SK-N-SH (cell line): ENCODE data around the gene LSM4. TPM values are rescaled to one million over a fixed set of nuclear protein-coding genes. Genes with fewer than 3 reads are reported as not detected.

Source experiments
- CTCF ChIA-PET: fragments of 300-600, 350-600 bp; formaldehyde crosslinking; extraction: SDS; loops from one replicate; lab custom pipeline; 2021; lab: Yijun Ruan, JAX
- POLR2A ChIA-PET: fragments of 350-600 bp; sonication (Branson Sonifier 250); formaldehyde crosslinking; extraction: SDS; loops from one replicate; lab custom pipeline; 2020; ENCODE audit warnings: antibody characterized with exemption, inconsistent platforms; lab: Yijun Ruan, JAX
- DNase-seq: peaks from one replicate; pipeline ENCODE4 v3.0.0; 2012
- H2AFZ ChIP-seq: fragments of 200-600 bp; sonication (generic); 2 replicates; pipeline ENCODE4 v1.8.1; 2016; ENCODE audit warnings: antibody characterized with exemption, mild to moderate bottlenecking, low read depth
- H3F3A ChIP-seq: fragments of 200-600 bp; sonication (generic); replicated peaks from 2 replicates; pipeline ENCODE3; 2016; ENCODE audit warnings: antibody characterized with exemption, mild to moderate bottlenecking; ENCODE audit not compliant: insufficient read depth
- H3K27ac ChIP-seq, 2 experiments: fragments of 200-500 bp in 1 of 2; fragments of 200-600 bp in 1 of 2; sonication (Bioruptor generic) in 1 of 2; sonication (generic), shearing (Covaris generic) in 1 of 2; 2 replicates each; pipeline versions ENCODE4 v1.5.1 to v1.6.1; 2014 to 2016; ENCODE audit warnings: low read depth in 2 of 2, inconsistent platforms in 1 of 2, low read length in 1 of 2, mild to moderate bottlenecking in 1 of 2, mixed read lengths in 1 of 2
- H3K27me3 ChIP-seq: fragments of 200-600 bp; sonication (generic), shearing (Covaris generic); 2 replicates; pipeline ENCODE4 v1.6.1; 2016; ENCODE audit warnings: mixed run types; ENCODE audit not compliant: insufficient read depth
- H3K36me3 ChIP-seq, 2 experiments: fragments of 200-500 bp in 1 of 2; fragments of 200-600 bp in 1 of 2; sonication (Bioruptor generic) in 1 of 2; sonication (generic) in 1 of 2; replicated peaks in 1 of 2; 2 replicates each; pipeline versions ENCODE3 to v1.5.1; 2014 to 2016; ENCODE audit warnings: low read length in 1 of 2, mild to moderate bottlenecking in 1 of 2; ENCODE audit not compliant: insufficient read depth in 2 of 2, control insufficient read depth in 1 of 2
- H3K4me1 ChIP-seq, 2 experiments: fragments of 200-500 bp in 1 of 2; fragments of 200-600 bp in 1 of 2; sonication (Bioruptor generic) in 1 of 2; sonication (generic), shearing (Covaris generic) in 1 of 2; 2 replicates each; pipeline versions ENCODE4 v1.5.1 to v1.6.1; 2014 to 2016; ENCODE audit warnings: low read depth in 1 of 2, low read length in 1 of 2, mixed run types in 1 of 2; ENCODE audit not compliant: insufficient read depth in 2 of 2, control insufficient read depth in 1 of 2
- H3K4me2 ChIP-seq: fragments of 200-600 bp; sonication (generic), shearing (Covaris generic); 2 replicates; pipeline ENCODE4 v1.6.1; 2017; ENCODE audit warnings: mixed run types
- H3K4me3 ChIP-seq, 2 experiments: fragments of 200-500 bp in 1 of 2; fragments of 200-600 bp in 1 of 2; sonication (Bioruptor generic) in 1 of 2; sonication (generic), shearing (Covaris generic) in 1 of 2; 2 replicates each; pipeline versions ENCODE4 v1.5.1 to v1.8.1; 2014 to 2016; ENCODE audit warnings: low read depth in 2 of 2, inconsistent platforms in 1 of 2, low read length in 1 of 2, mild to moderate bottlenecking in 1 of 2, mixed read lengths in 1 of 2, moderate library complexity in 1 of 2
- H3K79me2 ChIP-seq: fragments of 200-600 bp; sonication (generic); 2 replicates; pipeline ENCODE4 v1.8.1; 2017; ENCODE audit warnings: mild to moderate bottlenecking; ENCODE audit not compliant: insufficient read depth
- H3K9ac ChIP-seq: fragments of 200-600 bp; sonication (generic); 2 replicates; pipeline ENCODE4 v1.6.1; 2017; ENCODE audit warnings: mixed run types
- H3K9me2 ChIP-seq: fragments of 200-600 bp; sonication (generic); 2 replicates; pipeline ENCODE4 v1.6.1; 2017; ENCODE audit warnings: mixed run types
- H3K9me3 ChIP-seq: fragments of 200-600 bp; sonication (generic); 2 replicates; pipeline ENCODE4 v1.6.1; 2017; ENCODE audit warnings: mixed run types, mild to moderate bottlenecking, moderate library complexity
- H4K20me1 ChIP-seq: fragments of 200-600 bp; sonication (generic); 2 replicates; pipeline ENCODE4 v1.6.1; 2017; ENCODE audit warnings: mild to moderate bottlenecking, mixed run types; ENCODE audit not compliant: insufficient read depth
- CHD2 ChIP-seq: fragments of 150-350 bp; IDR thresholded peaks from 2 replicates; pipeline ENCODE4 v1.6.1; 2018; ENCODE audit warnings: low read length; ENCODE audit not compliant: partially characterized antibody
- EP300 ChIP-seq, 2 experiments: IDR thresholded peaks; 2 replicates each; pipeline versions ENCODE4 v1.4.0 to v1.6.1; 2012; ENCODE audit warnings: borderline replicate concordance in 1 of 2, low read depth in 1 of 2, low read length in 1 of 2
- FOSL2 ChIP-seq: IDR thresholded peaks from 2 replicates; pipeline ENCODE4 v1.4.0; 2012; ENCODE audit warnings: low read depth, mild to moderate bottlenecking, moderate library complexity, borderline replicate concordance
- FOXJ3 ChIP-seq: sonication (generic); formaldehyde crosslinking; IDR thresholded peaks from 2 replicates; pipeline ENCODE4 v1.5.1; 2020; ENCODE audit warnings: mild to moderate bottlenecking, missing genetic modification reagents
- FOXM1 ChIP-seq: IDR thresholded peaks from 2 replicates; pipeline ENCODE4 v1.4.0; 2012; ENCODE audit warnings: low read depth, mild to moderate bottlenecking
- JUND ChIP-seq: IDR thresholded peaks from 2 replicates; pipeline ENCODE4 v1.4.0; 2012
- MXI1 ChIP-seq: IDR thresholded peaks from 2 replicates; pipeline ENCODE4 v1.6.1; 2012; ENCODE audit warnings: mild to moderate bottlenecking, low read depth, low read length, improper control_type of control experiment
- NFIC ChIP-seq: IDR thresholded peaks from 2 replicates; pipeline ENCODE4 v1.4.0; 2012; ENCODE audit warnings: borderline replicate concordance
- NRF1 ChIP-seq: IDR thresholded peaks from 2 replicates; pipeline ENCODE4 v1.6.1; 2012; ENCODE audit warnings: low read depth, mild to moderate bottlenecking, low read length
- RAD21 ChIP-seq: IDR thresholded peaks from 2 replicates; pipeline ENCODE4 v1.6.1; 2012; ENCODE audit warnings: mild to moderate bottlenecking, low read length
- TCF12 ChIP-seq: IDR thresholded peaks from 2 replicates; pipeline ENCODE4 v1.4.0; 2012
- TEAD4 ChIP-seq: IDR thresholded peaks from 2 replicates; pipeline ENCODE4 v1.4.0; 2012; ENCODE audit warnings: mild to moderate bottlenecking, borderline replicate concordance; ENCODE audit not compliant: insufficient read depth
- YY1 ChIP-seq: IDR thresholded peaks from 2 replicates; pipeline ENCODE4 v1.4.0; 2012; ENCODE audit warnings: low read depth, mild to moderate bottlenecking
- WGBS: methylation state at CpG from one replicate; pipeline ENCODE4 v1.1.6; 2017; ENCODE audit warnings: low lambda C conversion rate; 5-methylcytosine and 5-hydroxymethylcytosine counted together
- polyA plus RNA-seq, 3 experiments: library from polyadenylated mRNA; depleted of rRNA; stranded (reverse); fragments of >200 nt; gene quantifications; 2 replicates each; pipeline ENCODE4 v1.2.3, GENCODE V29; 2012
- TF ChIP-seq, protein P1 (sequence below): IDR thresholded peaks from 2 replicates; pipeline ENCODE4 v1.4.0; 2012; ENCODE audit warnings: low read depth, borderline replicate concordance
- TF ChIP-seq, protein P2 (sequence below): IDR thresholded peaks from 2 replicates; pipeline ENCODE4; 2012
- TF ChIP-seq, protein P3 (sequence below): IDR thresholded peaks from 2 replicates; pipeline ENCODE4 v1.4.0; 2012; ENCODE audit warnings: low read depth
- TF ChIP-seq, protein P4 (sequence below): fragments of 150-350 bp; IDR thresholded peaks from 2 replicates; pipeline ENCODE4 v1.6.1; 2017; ENCODE audit warnings: antibody characterized with exemption, low read length, low read depth, borderline replicate concordance

LSM4 gene
- polyA plus RNA-seq, 1 of the 3 experiments (the other 2 are of a cell fraction): 277 TPM

DNA sequence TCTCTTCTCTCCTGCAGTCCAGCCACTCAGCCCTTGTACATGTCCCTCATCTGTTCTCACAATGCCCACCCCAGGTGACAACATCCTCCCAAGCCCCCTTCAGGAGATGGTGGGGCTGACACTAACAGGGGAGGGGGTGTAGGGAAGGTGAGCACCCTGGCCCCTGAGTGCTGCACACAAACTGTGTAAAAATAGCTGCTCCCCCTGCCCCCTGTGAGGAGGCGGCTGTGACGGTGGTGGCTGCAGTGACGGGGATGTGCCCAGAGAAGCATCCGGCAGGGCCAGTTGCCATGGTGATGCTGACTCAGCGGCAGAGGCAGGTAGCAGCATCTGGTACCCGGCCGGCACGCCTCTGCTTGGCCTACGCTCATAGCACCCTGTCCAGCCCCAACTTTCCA, 28.4 kb downstream of the LSM4 start:
- Histone ChIP-seq H3K79me2 (no peaks in the 10 kb centered on the region), H3K4me2 (no peak overlapping the region), H3K27me3 (no peaks in the 10 kb centered on the region), H4K20me1 (no peaks in the 10 kb centered on the region), H3K4me1 (peaks cover 17 to 24% of the 10 kb centered on the region in 2 experiments; a peak in 2 of 4 replicates), H2AFZ (no peak overlapping the region), H3K9me2 (no peaks in the 10 kb centered on the region), H3K4me3 (no peak overlapping the region), H3K9ac (no peak overlapping the region), H3K27ac (peak overlapping the region in 1 of 2 experiments; percentile 62; a peak in 2 of 4 replicates)
- no peak for TF ChIP-seq YY1
- TF ChIP-seq, protein P1, sequence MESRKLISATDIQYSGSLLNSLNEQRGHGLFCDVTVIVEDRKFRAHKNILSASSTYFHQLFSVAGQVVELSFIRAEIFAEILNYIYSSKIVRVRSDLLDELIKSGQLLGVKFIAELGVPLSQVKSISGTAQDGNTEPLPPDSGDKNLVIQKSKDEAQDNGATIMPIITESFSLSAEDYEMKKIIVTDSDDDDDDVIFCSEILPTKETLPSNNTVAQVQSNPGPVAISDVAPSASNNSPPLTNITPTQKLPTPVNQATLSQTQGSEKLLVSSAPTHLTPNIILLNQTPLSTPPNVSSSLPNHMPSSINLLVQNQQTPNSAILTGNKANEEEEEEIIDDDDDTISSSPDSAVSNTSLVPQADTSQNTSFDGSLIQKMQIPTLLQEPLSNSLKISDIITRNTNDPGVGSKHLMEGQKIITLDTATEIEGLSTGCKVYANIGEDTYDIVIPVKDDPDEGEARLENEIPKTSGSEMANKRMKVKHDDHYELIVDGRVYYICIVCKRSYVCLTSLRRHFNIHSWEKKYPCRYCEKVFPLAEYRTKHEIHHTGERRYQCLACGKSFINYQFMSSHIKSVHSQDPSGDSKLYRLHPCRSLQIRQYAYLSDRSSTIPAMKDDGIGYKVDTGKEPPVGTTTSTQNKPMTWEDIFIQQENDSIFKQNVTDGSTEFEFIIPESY: no peak
- no peak for TF ChIP-seq NFIC
- TF ChIP-seq FOXM1: no peak
- peak; percentile 24; the same call in 1 of the 2 replicates for TF ChIP-seq FOXJ3
- TF ChIP-seq, all 33 proteins: peak for 1
- ChIA-PET POLR2A (interaction anchor here (0.6 kb wide), 1 partner anchor 13 kb away, joined by 3 read pairs; the partner anchor contains the start of gene JUND), CTCF (interaction anchor here (1.0 to 5.1 kb wide), 4 partner anchors 8 to 181 kb away, joined by 3 to 67 read pairs (median 6); partner anchors contain the start of gene JUND)
- H3K9me3 ChIP-seq: no peaks in the 10 kb centered on the region
- peak; percentile 83 for DNase-seq
- no peaks in the 10 kb centered on the region for H3K36me3 ChIP-seq
- H3F3A ChIP-seq: peaks cover 34% of the 10 kb centered on the region
- WGBS: 56% methylated on average over 6 of the region's 9 CpGs

DNA sequence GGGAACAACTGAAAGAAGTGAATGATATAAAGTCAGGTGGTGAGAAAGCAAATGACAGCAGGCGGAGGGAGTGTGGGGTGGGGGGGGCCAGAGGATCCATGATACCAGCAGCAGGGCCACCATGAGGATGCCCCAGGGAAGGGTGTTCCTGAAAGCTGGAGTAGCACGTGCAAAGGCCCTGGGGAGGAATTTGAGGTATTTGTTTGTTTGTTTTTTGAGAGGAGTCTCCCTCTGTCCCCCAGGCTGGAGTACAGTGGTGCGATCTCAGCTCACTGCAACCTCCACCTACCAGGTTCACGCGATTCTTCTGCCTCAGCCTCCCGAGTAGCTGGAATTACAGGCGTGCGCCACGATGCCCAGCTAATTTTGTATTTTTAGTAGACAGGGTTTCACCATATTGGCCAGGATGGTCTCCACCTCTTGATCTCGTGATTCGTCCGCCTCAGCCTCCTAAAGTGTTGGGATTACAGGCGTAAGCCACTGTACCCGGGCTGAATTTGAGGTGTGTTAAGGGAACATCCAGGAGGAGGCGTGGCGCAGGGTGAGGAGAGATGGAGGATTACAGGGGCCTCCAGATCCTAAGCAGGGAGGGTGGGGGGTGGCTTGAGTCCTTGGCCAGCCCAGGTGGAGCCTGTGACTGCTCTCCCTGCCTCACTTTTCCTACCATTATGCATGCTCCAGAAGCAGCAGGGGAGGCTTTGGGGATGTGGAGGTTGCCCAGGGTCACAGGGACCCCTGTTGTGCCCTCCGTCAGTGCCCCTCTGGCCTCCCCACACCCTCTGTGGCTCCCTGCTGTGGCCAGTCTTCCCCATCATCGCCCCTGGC, 29.0 kb downstream of the LSM4 start:
- no peaks in the 10 kb centered on the region for H3K79me2 ChIP-seq
- H3K27ac ChIP-seq: peak overlapping the region; percentile 72 to 94; a peak in 3 of 4 replicates
- peaks cover 14 to 24% of the 10 kb centered on the region in 2 experiments; a peak in 2 of 4 replicates for H3K4me1 ChIP-seq
- WGBS: 89% methylated on average over 18 of the region's 18 CpGs
- 0 out of 2 replicates have a peak overlapping the region, but pooled peaks have one; percentile 48 for H2AFZ ChIP-seq
- CTCF ChIA-PET: interaction anchor here (1.0 to 5.1 kb wide), 6 partner anchors 9 to 181 kb away, joined by 3 to 67 read pairs (median 6); partner anchors contain the start of genes JUND and LSM4
- H3K4me2 ChIP-seq: no peak overlapping the region; the same call in 1 of the 2 replicates
- no peak overlapping the region for H3K9ac ChIP-seq
- H3K36me3 ChIP-seq: no peaks in the 10 kb centered on the region
- peaks cover 33% of the 10 kb centered on the region for H3F3A ChIP-seq
- TF ChIP-seq EP300 (IDR thresholded peaks at IDR 0.05; ENCODE audit: borderline replicate concordance in 1 of 2, low read depth in 1 of 2, low read length in 1 of 2) (no peak), FOSL2 (no peak), RAD21 (no peak), JUND (no peak), TEAD4 (no peak), CHD2 (no peak), TCF12 (no peak), NRF1 (no peak), NFIC (no peak), MXI1 (no peak)
- TF ChIP-seq, protein P2, sequence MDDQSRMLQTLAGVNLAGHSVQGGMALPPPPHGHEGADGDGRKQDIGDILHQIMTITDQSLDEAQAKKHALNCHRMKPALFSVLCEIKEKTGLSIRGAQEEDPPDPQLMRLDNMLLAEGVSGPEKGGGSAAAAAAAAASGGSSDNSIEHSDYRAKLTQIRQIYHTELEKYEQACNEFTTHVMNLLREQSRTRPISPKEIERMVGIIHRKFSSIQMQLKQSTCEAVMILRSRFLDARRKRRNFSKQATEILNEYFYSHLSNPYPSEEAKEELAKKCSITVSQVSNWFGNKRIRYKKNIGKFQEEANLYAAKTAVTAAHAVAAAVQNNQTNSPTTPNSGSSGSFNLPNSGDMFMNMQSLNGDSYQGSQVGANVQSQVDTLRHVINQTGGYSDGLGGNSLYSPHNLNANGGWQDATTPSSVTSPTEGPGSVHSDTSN: no peak
- TF ChIP-seq, protein P3, sequence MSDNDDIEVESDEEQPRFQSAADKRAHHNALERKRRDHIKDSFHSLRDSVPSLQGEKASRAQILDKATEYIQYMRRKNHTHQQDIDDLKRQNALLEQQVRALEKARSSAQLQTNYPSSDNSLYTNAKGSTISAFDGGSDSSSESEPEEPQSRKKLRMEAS: no peak
- TF ChIP-seq, protein P4, sequence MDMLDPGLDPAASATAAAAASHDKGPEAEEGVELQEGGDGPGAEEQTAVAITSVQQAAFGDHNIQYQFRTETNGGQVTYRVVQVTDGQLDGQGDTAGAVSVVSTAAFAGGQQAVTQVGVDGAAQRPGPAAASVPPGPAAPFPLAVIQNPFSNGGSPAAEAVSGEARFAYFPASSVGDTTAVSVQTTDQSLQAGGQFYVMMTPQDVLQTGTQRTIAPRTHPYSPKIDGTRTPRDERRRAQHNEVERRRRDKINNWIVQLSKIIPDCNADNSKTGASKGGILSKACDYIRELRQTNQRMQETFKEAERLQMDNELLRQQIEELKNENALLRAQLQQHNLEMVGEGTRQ: no peak
- no peaks in the 10 kb centered on the region for H3K9me3 ChIP-seq
- H4K20me1 ChIP-seq: no peaks in the 10 kb centered on the region
- POLR2A ChIA-PET: interaction anchor here (1.2 to 3.8 kb wide), 3 partner anchors 10 to 28 kb away, joined by 5 to 112 read pairs (median 24); partner anchors contain the start of gene JUND
- H3K9me2 ChIP-seq: no peaks in the 10 kb centered on the region
- no peaks in the 10 kb centered on the region for H3K27me3 ChIP-seq
- no peak for DNase-seq
- no peak overlapping the region for H3K4me3 ChIP-seq
